HEK293T (cell line): ENCODE data around the gene LILRB5.
"Not testable (repeated sequence)": the region's sequence is repeated elsewhere in the genome, so short reads cannot be mapped to it uniquely, and the experiment has no call there.

Experiments
- CTCF ChIA-PET: fragments of 350-600 bp; formaldehyde crosslinking; extraction: SDS; loops from one replicate; lab custom pipeline; 2021; ENCODE audit warnings: antibody characterized with exemption, inconsistent platforms; lab: Yijun Ruan, JAX
- POLR2A ChIA-PET: fragments of 350-600 bp; formaldehyde crosslinking; extraction: SDS; loops from one replicate; lab custom pipeline; 2020; ENCODE audit warnings: antibody characterized with exemption, inconsistent platforms; lab: Yijun Ruan, JAX
- DNase-seq: peaks from one replicate; pipeline ENCODE4 v3.0.0; 2012; ENCODE audit warnings: mixed read lengths; ENCODE audit errors: extremely low spot score
- ARNT ChIP-seq: fragments of 450-650 bp; IDR thresholded peaks from 2 replicates; pipeline ENCODE4 v1.6.1; 2017; ENCODE audit warnings: mild to moderate bottlenecking
- CTBP1 ChIP-seq: fragments of 450-650 bp; IDR thresholded peaks from 2 replicates; pipeline ENCODE4 v1.6.1; 2016; ENCODE audit warnings: borderline replicate concordance
- ELF4 ChIP-seq: fragments of 450-650 bp; IDR thresholded peaks from 2 replicates; pipeline ENCODE4 v1.6.1; 2017; ENCODE audit warnings: antibody characterized with exemption
- FOXA1 ChIP-seq: fragments of 450-650 bp; IDR thresholded peaks from 2 replicates; pipeline ENCODE4 v1.6.1; 2016; ENCODE audit warnings: mild to moderate bottlenecking
- FOXM1 ChIP-seq: fragments of 450-650 bp; IDR thresholded peaks from 2 replicates; pipeline ENCODE4 v1.6.1; 2017; ENCODE audit warnings: mild to moderate bottlenecking, borderline replicate concordance
- HDGF ChIP-seq: fragments of 450-650 bp; IDR thresholded peaks from 2 replicates; pipeline ENCODE4 v1.6.1; 2017; ENCODE audit warnings: antibody characterized with exemption, borderline replicate concordance
- L3MBTL2 ChIP-seq: fragments of 450-650 bp; conservative IDR thresholded peaks from 2 replicates; pipeline ENCODE4 v1.6.1; 2016; ENCODE audit warnings: mild to moderate bottlenecking
- LEF1 ChIP-seq: fragments of 450-650 bp; IDR thresholded peaks from 2 replicates; pipeline ENCODE4 v1.6.1; 2017; ENCODE audit warnings: mild to moderate bottlenecking, borderline replicate concordance
- NFRKB ChIP-seq: fragments of 450-650 bp; IDR thresholded peaks from 2 replicates; pipeline ENCODE4 v1.6.1; 2016; ENCODE audit warnings: mild to moderate bottlenecking, moderate library complexity
- PKNOX1 ChIP-seq: fragments of 450-650 bp; IDR thresholded peaks from 2 replicates; pipeline ENCODE4 v1.6.1; 2016
- SP1 ChIP-seq: fragments of 450-650 bp; IDR thresholded peaks from 2 replicates; pipeline ENCODE4 v1.6.1; 2017
- SUZ12 ChIP-seq: fragments of 450-650 bp; IDR thresholded peaks from 2 replicates; pipeline ENCODE4 v1.6.1; 2016; ENCODE audit warnings: mild to moderate bottlenecking
- TARDBP ChIP-seq: fragments of 450-650 bp; IDR thresholded peaks from 2 replicates; pipeline ENCODE4 v1.6.1; 2016

The LILRB5 gene

GRCh38 chr19:54282686-54283470 lies 25.8 kb upstream of the LILRB5 start:
- ChIA-PET POLR2A (no interaction called here), CTCF (interaction anchor here (0.6 kb wide), 1 partner anchor 143 kb away, joined by 3 read pairs; no protein-coding TSS in a partner anchor)
- TF ChIP-seq FOXA1, result no peak
- no peak for TF ChIP-seq PKNOX1
- DNase-seq, result no peak

GRCh38 chr19:54281729-54282075 lies 24.6 kb upstream of the LILRB5 start:
- POLR2A ChIA-PET, CTCF ChIA-PET, DNase-seq: not testable (repeated sequence)

GRCh38 chr19:54281007-54281728 lies 24.1 kb upstream of the LILRB5 start, which contains the start of gene LILRB2:
LILRB2 (minus strand) TSS chr19:54281110; CDS start chr19:54280496, 614 bp downstream.
- POLR2A ChIA-PET, result no interaction called here
- TF ChIP-seq ELF4 (no peak), FOXM1 (no peak), NFRKB (no peak), CTBP1 (no peak)
- CTCF ChIA-PET, result no interaction called here
- no peak for DNase-seq

GRCh38 chr19:54280441-54280840 lies 23.4 kb upstream of the LILRB5 start:
- CTCF ChIA-PET, POLR2A ChIA-PET: not testable (repeated sequence)

GRCh38 chr19:54280025-54280424 lies 23.0 kb upstream of the LILRB5 start:
- DNase-seq, CTCF ChIA-PET, POLR2A ChIA-PET: not testable (repeated sequence)

More at GRCh38 chr19:54280441-54280840, 23.4 kb upstream of the LILRB5 start:
- DNase-seq, result not testable (repeated sequence)

GRCh38 chr19:54279406-54279962 lies 22.4 kb upstream of the LILRB5 start:
- TF ChIP-seq TARDBP (no peak), ELF4 (no peak), NFRKB (no peak), LEF1 (no peak), FOXM1 (no peak), PKNOX1 (no peak), SP1 (no peak), ARNT (no peak), L3MBTL2 (no peak), SUZ12 (no peak), HDGF (no peak)
- no peak for DNase-seq
- POLR2A ChIA-PET, result no interaction called here
- CTCF ChIA-PET, result no interaction called here

GRCh38 chr19:54278571-54279195 lies 21.6 kb upstream of the LILRB5 start:
- CTCF ChIA-PET, POLR2A ChIA-PET, DNase-seq: not testable (repeated sequence)

- POLR2A ChIA-PET, CTCF ChIA-PET, DNase-seq: not testable (repeated sequence)
These were observed 21.0 kb upstream of the LILRB5 start for GRCh38 chr19:54278056-54278455.

GRCh38 chr19:54277111-54277615 lies 20.1 kb upstream of the LILRB5 start:
- DNase-seq, POLR2A ChIA-PET, CTCF ChIA-PET: not testable (repeated sequence)
